ENCODE measurements around the gene BID. TPM values are rescaled to one million over a fixed set of nuclear protein-coding genes. Genes with fewer than 3 reads are reported as not detected.

BID gene
- total and polyA plus RNA-seq, 2 of the 8 experiments (the other 6 are each of a cell fraction or from before 2014, with no cell fraction given): 39.3 to 114 TPM

- Histone ChIP-seq H3K79me2 (ENCODE audit: control insufficient read depth in 1 of 2, insufficient read depth in 2 of 2, low read length in 2 of 2) (no peaks in the 10 kb centered on the region), H3K18ac (ENCODE audit: extremely low read depth, low read length) (no peak overlapping the region), H3K23ac (ENCODE audit: insufficient read length) (no peak overlapping the region), H3K27ac (ENCODE audit: low read depth, low read length) (no peak overlapping the region), H3K4me3 (ENCODE audit: extremely low read depth in 1 of 4, insufficient read depth in 2 of 4, low read depth in 3 of 4, low read length in 4 of 4) (no peak overlapping the region), H3K4ac (replicated peaks; ENCODE audit: insufficient read length, low read depth, low read length) (no peak overlapping the region), H3K23me2 (ENCODE audit: low read depth, low read length) (no peaks in the 10 kb centered on the region), H3K9me3 (ENCODE audit: insufficient read depth in 2 of 2, low read depth in 1 of 2, low read length in 1 of 2) (no peaks in the 10 kb centered on the region), H3K56ac (replicated peaks; ENCODE audit: insufficient read length, low read depth, low read length) (no peak overlapping the region), H2BK5ac (ENCODE audit: low read depth, low read length) (peak overlapping the region; percentile 18; the same call in 1 of the 2 replicates), H4K20me1 (replicated peaks in 1 of 2; ENCODE audit: control insufficient read depth in 1 of 2, insufficient read depth in 2 of 2, low read length in 2 of 2) (no peaks in the 10 kb centered on the region), H3K27me3 (replicated peaks in 1 of 4; ENCODE audit: control insufficient read depth in 3 of 4, extremely low read depth in 1 of 4, insufficient read depth in 3 of 4, low read length in 3 of 4) (no peaks in the 10 kb centered on the region), H3K9ac (replicated peaks in 1 of 4; ENCODE audit: extremely low read depth in 1 of 4, low read depth in 3 of 4, low read length in 3 of 4) (no peak overlapping the region), H3K4me1 (replicated peaks in 1 of 4; ENCODE audit: control insufficient read depth in 3 of 4, insufficient read depth in 4 of 4, low read length in 3 of 4) (no peaks in the 10 kb centered on the region), H2BK12ac (ENCODE audit: low read depth, low read length) (no peak overlapping the region), H2AK5ac (ENCODE audit: low read depth, low read length) (no peak overlapping the region), H3K79me1 (ENCODE audit: low read depth, low read length) (no peaks in the 10 kb centered on the region), H4K5ac (ENCODE audit: insufficient read length, low read depth, low read length) (no peak overlapping the region), H2BK15ac (ENCODE audit: low read length) (no peak overlapping the region), H3K4me2 (ENCODE audit: insufficient read depth in 1 of 2, low read depth in 2 of 2, low read length in 2 of 2) (no peak overlapping the region), H2BK20ac (ENCODE audit: low read length) (no peak overlapping the region), H3K14ac (ENCODE audit: insufficient read length) (no peak overlapping the region), H4K91ac (replicated peaks; ENCODE audit: insufficient read length, low read length) (no peak overlapping the region), H3K36me3 (ENCODE audit: control insufficient read depth in 2 of 4, insufficient read depth in 4 of 4, low read length in 3 of 4) (no peaks in the 10 kb centered on the region), H4K8ac (ENCODE audit: extremely low read depth, insufficient read depth, low read length) (no peak overlapping the region), H2BK120ac (replicated peaks; ENCODE audit: low read depth, low read length) (no peak overlapping the region), H2AFZ (ENCODE audit: low read length) (no peak overlapping the region)
- ChIA-PET POLR2A (ENCODE audit: partially characterized antibody) (interaction anchor here (1.2 to 1.7 kb wide), 2 partner anchors 15 to 16 kb away, joined by 3 to 4 read pairs; no protein-coding TSS in a partner anchor), CTCF (ENCODE audit: partially characterized antibody) (interaction anchor here (0.9 to 11.3 kb wide), 3 partner anchors 7 to 281 kb away, joined by 4 to 115 read pairs (median 7); no protein-coding TSS in a partner anchor)
- DNase-seq (ENCODE audit: low read depth in 1 of 2, low spot score in 2 of 2) (no peak), FAIRE-seq (no peak)
- WGBS, 2 experiments (ENCODE audit: extremely low coverage in 1 of 2, insufficient coverage in 1 of 2, insufficient read length in 1 of 2, insufficient replicate concordance in 2 of 2, low coverage in 1 of 2, low lambda C conversion rate in 2 of 2, missing lambda C conversion rate in 1 of 2): 91% methylated on average over 25 of the region's 25 CpGs; no CpG with 5 or more reads in 1 of the 2 experiments
- TF ChIP-seq PHF8 (conservative IDR thresholded peaks at IDR 0.05; ENCODE audit: low read depth, low read length): no peak
Measured at GRCh38 chr22:17794726-17795542, 20.7 kb upstream of the BID start.
